Neural progenitor cell (in vitro differentiated cells): ENCODE results near the gene PRPF38A.

ENCODE experiments used
- EZH2 ChIP-seq: fragments of 200-600 bp; sonication (generic); IDR thresholded peaks from 2 replicates; pipeline ENCODE4 v1.6.1; 2017; ENCODE audit warnings: antibody characterized with exemption, mild to moderate bottlenecking, moderate library complexity
- TF ChIP-seq, protein P1 (sequence below): fragments of 200-600 bp; sonication (generic); IDR thresholded peaks from 2 replicates; pipeline ENCODE4 v1.5.1; 2017; ENCODE audit warnings: antibody characterized with exemption, mild to moderate bottlenecking

GRCh38 chr1:52399629-52400028, 4.8 kb upstream of the PRPF38A start:
- TF ChIP-seq, protein P1, sequence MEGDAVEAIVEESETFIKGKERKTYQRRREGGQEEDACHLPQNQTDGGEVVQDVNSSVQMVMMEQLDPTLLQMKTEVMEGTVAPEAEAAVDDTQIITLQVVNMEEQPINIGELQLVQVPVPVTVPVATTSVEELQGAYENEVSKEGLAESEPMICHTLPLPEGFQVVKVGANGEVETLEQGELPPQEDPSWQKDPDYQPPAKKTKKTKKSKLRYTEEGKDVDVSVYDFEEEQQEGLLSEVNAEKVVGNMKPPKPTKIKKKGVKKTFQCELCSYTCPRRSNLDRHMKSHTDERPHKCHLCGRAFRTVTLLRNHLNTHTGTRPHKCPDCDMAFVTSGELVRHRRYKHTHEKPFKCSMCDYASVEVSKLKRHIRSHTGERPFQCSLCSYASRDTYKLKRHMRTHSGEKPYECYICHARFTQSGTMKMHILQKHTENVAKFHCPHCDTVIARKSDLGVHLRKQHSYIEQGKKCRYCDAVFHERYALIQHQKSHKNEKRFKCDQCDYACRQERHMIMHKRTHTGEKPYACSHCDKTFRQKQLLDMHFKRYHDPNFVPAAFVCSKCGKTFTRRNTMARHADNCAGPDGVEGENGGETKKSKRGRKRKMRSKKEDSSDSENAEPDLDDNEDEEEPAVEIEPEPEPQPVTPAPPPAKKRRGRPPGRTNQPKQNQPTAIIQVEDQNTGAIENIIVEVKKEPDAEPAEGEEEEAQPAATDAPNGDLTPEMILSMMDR = no peak
- TF ChIP-seq EZH2 = no peak
